Measurements from ENCODE around the gene MACROH2A1. TPM values are rescaled to one million over a fixed set of nuclear protein-coding genes. Genes with fewer than 3 reads are reported as not detected.
"Not testable (repeated sequence)": the region's sequence is repeated elsewhere in the genome, so short reads cannot be mapped to it uniquely, and the experiment has no call there.

Gene MACROH2A1
- total RNA-seq, 2 experiments from 2014 or later, result 159 to 161 TPM

DNA sequence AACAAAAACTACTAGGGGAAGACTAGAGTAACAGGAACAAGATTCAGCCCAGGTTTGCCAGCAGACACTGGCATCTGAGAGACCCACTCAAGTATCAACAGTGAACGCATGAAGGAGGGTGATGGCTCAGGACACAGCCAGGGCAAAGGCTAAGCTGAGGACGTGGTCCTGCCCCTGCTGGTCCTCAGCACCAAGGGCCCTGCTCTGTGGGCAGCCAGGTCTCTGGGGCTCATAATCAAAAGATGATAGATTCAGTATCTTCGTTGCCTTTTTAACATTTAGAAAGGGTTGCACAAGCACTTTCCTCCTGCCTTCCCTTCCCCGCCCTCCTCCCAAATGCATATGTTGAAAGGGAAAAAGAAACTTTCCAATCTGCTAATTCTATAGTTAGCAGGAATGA, 31.5 kb downstream of the MACROH2A1 start:
- intact Hi-C loops (cut with micrococcal nuclease), result no loop called here
- Mint-ChIP-seq H3K27ac (no peak overlapping the region), H3K4me3 (no peak overlapping the region), H3K27me3 (no peaks in the 10 kb centered on the region), H3K4me1 (ENCODE audit: low read depth) (peaks cover 10% of the 10 kb centered on the region), H3K9me3 (no peaks in the 10 kb centered on the region), H3K36me3 (peaks cover 44% of the 10 kb centered on the region)
- ChIA-PET CTCF (no interaction called here), POLR2A (no interaction called here)
- DNase-seq, result no peak

DNA sequence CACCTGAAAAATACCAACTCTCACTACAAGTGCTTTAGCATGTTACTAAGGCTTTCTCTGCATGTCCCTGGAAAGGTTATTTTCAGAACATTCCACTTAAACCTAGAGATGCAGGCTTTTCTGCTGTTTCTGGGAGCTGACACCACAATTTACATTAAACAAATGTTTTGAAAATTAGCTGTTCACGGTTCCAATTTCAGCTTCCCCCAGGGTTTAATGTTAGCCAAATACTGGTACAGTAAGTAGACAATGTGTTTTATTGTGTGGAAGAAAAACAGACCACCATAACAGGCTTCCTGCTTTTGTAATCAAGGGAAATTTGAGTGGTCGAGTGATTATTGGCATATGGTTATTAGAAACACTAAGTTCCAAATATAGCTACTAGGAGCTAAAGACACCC, 32.0 kb downstream of the MACROH2A1 start:
- POLR2A ChIA-PET, result no interaction called here
- CTCF ChIA-PET, result no interaction called here
- Mint-ChIP-seq H3K9me3 (no peaks in the 10 kb centered on the region), H3K4me1 (ENCODE audit: low read depth) (peaks cover 5% of the 10 kb centered on the region), H3K36me3 (peaks cover 44% of the 10 kb centered on the region), H3K4me3 (no peak overlapping the region), H3K27ac (no peak overlapping the region), H3K27me3 (no peaks in the 10 kb centered on the region)
- no peak for DNase-seq
- intact Hi-C loops (cut with micrococcal nuclease), result no loop called here

DNA sequence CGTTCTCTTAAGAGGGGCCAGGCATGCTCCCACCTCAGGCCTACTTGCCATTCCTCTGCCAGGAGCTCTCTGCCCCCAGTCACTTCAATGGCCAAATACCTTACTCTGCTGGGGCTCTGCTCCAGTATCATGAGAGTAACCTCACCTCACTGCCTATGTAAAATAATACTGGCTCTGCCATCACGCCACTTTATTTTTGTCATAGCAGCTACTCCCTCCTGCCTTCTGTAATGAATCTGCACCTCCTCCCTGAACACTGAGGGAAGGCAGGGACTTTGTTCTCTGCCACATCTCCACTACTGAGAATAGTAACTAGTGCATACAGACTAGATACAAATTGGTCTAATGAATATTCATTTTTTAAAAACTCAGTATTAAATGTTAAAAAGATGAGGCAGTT, 33.8 kb downstream of the MACROH2A1 start:
- peaks cover 2% of the 10 kb centered on the region for H3K4me1 Mint-ChIP-seq (ENCODE audit: low read depth)
- intact Hi-C loops (cut with micrococcal nuclease), result no loop called here
- H3K36me3 Mint-ChIP-seq, result peaks cover 47% of the 10 kb centered on the region
- ChIA-PET POLR2A (no interaction called here), CTCF (no interaction called here)
- H3K27ac Mint-ChIP-seq, result no peak overlapping the region
- H3K27me3 Mint-ChIP-seq, result no peaks in the 10 kb centered on the region
- DNase-seq, result no peak
- no peaks in the 10 kb centered on the region for H3K9me3 Mint-ChIP-seq
- H3K4me3 Mint-ChIP-seq, result no peak overlapping the region

GRCh38 chr5:135364421-135365262, 34.4 kb downstream of the MACROH2A1 start:
- intact Hi-C loops (cut with micrococcal nuclease), result no loop called here
- ChIA-PET CTCF (no interaction called here), POLR2A (no interaction called here)

DNA sequence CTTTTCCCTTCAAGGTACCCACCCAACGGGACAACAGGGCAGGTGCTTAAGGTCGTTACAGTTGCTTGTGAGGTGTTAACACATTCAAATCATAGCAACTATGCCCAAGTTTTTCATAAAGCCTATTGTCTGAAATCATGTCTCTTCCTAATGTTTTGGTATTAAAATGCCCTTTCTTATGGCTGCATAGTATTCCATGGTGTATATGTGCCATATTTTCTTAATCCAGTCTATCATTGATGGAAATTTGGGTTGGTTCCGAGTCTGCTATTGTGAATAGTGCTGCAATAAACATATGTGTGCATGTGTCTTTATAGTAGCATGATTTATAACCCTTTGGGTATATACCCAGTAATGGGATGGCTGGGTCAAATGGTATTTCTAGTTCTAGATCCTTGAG, 35.7 kb downstream of the MACROH2A1 start:
- intact Hi-C loops (cut with micrococcal nuclease); H3K4me3 Mint-ChIP-seq: not testable (repeated sequence)

More at GRCh38 chr5:135364421-135365262, 34.4 kb downstream of the MACROH2A1 start:
- Mint-ChIP-seq H3K27me3 (no peaks in the 10 kb centered on the region), H3K4me1 (ENCODE audit: low read depth) (peaks cover 2% of the 10 kb centered on the region), H3K4me3 (no peak overlapping the region), H3K9me3 (no peaks in the 10 kb centered on the region), H3K36me3 (peaks cover 47% of the 10 kb centered on the region), H3K27ac (no peak overlapping the region)
- no peak for DNase-seq

DNA sequence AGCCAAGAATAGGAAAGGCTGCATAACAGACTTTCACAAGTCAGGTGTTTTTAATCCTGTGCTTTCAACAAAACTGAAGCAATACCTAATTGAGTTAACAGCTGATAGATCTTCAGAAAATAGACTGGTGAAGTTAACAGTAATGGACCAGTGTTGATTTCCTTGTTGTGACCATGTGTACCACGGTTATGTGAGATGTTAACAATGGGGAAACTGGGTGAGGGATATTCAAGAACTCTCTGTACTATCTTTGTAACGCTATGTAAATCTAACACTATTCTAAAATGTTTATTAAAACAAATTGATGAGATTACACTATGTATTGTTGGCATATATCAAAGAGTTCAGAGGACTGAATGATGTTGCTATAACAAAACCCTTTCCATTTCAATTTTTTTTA, 36.9 kb downstream of the MACROH2A1 start:
- H3K4me1 Mint-ChIP-seq (ENCODE audit: low read depth), result peaks cover 2% of the 10 kb centered on the region
- ChIA-PET POLR2A (no interaction called here), CTCF (no interaction called here)
- H3K27me3 Mint-ChIP-seq, result no peaks in the 10 kb centered on the region
- DNase-seq, result no peak
- no peak overlapping the region for H3K27ac Mint-ChIP-seq
- H3K9me3 Mint-ChIP-seq, result no peaks in the 10 kb centered on the region
- H3K36me3 Mint-ChIP-seq, result peaks cover 47% of the 10 kb centered on the region
- intact Hi-C loops (cut with micrococcal nuclease), result no loop called here
- no peak overlapping the region for H3K4me3 Mint-ChIP-seq

More for the DNA sequence above, 35.7 kb downstream of the MACROH2A1 start:
- CTCF ChIA-PET; POLR2A ChIA-PET; H3K9me3 Mint-ChIP-seq; H3K27me3 Mint-ChIP-seq; H3K4me1 Mint-ChIP-seq (ENCODE audit: low read depth); DNase-seq; H3K27ac Mint-ChIP-seq: not testable (repeated sequence)
- H3K36me3 Mint-ChIP-seq, result peaks cover 48% of the 10 kb centered on the region

GRCh38 chr5:135360278-135361274, 38.5 kb downstream of the MACROH2A1 start:
- H3K4me3 Mint-ChIP-seq, result no peak overlapping the region
- no peaks in the 10 kb centered on the region for H3K27me3 Mint-ChIP-seq
- no peak for DNase-seq
- intact Hi-C loops (cut with micrococcal nuclease), result no loop called here
- no peak overlapping the region for H3K27ac Mint-ChIP-seq
- ChIA-PET CTCF (interaction anchor here (0.8 to 1.0 kb wide), 2 partner anchors 10 to 15 kb away, joined by 3 read pairs; no protein-coding TSS in a partner anchor), POLR2A (no interaction called here)
- peaks cover 47% of the 10 kb centered on the region for H3K36me3 Mint-ChIP-seq
- H3K4me1 Mint-ChIP-seq (ENCODE audit: low read depth), result peaks cover 2% of the 10 kb centered on the region
- no peaks in the 10 kb centered on the region for H3K9me3 Mint-ChIP-seq

DNA sequence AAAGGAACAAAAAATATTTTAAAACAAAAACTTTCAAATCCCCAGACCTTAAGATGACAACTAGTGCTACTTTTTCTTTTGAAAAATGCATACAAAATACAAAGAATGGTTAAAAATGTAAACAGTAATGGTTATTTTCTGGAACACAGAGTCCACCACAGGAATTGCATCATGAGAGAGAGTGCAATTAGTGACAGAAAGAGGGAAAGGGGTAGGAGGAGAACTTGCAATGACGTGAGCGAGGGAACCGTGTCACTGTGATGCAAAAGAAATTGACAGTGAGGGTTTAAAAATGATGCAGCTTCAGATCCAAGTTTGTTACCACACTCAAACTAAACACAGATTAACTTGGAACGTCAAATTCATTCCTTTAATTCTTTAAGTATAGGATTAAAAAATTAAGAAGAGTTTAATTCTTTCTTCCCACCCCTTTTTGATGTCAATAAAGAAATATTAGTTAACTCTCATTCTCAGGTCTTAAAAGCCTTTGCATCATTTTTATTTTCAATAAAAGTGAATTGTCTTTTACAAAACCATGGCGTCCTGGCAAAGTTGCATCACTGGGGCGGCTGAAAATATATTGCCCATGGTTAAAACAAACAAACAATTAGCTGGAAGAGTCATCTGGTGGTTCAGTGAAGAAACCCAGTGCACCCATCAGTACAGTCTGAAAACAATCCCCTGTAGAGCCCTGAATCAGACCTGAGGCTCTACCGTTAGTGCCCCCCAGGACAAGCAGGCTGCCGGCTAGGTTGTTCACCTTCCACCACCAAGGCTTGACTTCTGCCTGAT, 39.5 kb downstream of the MACROH2A1 start:
- peaks cover 2% of the 10 kb centered on the region for H3K4me1 Mint-ChIP-seq (ENCODE audit: low read depth)
- DNase-seq, result no peak
- H3K9me3 Mint-ChIP-seq, result no peaks in the 10 kb centered on the region
- CTCF ChIA-PET, result interaction anchor here (1.0 kb wide), 1 partner anchor 14 kb away, joined by 3 read pairs; no protein-coding TSS in a partner anchor
- POLR2A ChIA-PET, result no interaction called here
- no peaks in the 10 kb centered on the region for H3K27me3 Mint-ChIP-seq
- no peak overlapping the region for H3K4me3 Mint-ChIP-seq
- H3K27ac Mint-ChIP-seq, result no peak overlapping the region
- H3K36me3 Mint-ChIP-seq, result peaks cover 43% of the 10 kb centered on the region
- intact Hi-C loops (cut with micrococcal nuclease), result no loop called here

GRCh38 chr5:135357685-135358084, 41.3 kb downstream of the MACROH2A1 start:
- no peak for DNase-seq
- ChIA-PET CTCF (no interaction called here), POLR2A (no interaction called here)
- peaks cover 2% of the 10 kb centered on the region for H3K4me1 Mint-ChIP-seq (ENCODE audit: low read depth)
- intact Hi-C loops (cut with micrococcal nuclease), result no loop called here
- H3K27me3 Mint-ChIP-seq, result no peaks in the 10 kb centered on the region
- H3K4me3 Mint-ChIP-seq, result no peak overlapping the region
- H3K36me3 Mint-ChIP-seq, result peaks cover 44% of the 10 kb centered on the region
- no peak overlapping the region for H3K27ac Mint-ChIP-seq
- H3K9me3 Mint-ChIP-seq, result no peaks in the 10 kb centered on the region

- POLR2A ChIA-PET, result interaction anchor here (1.1 kb wide), 1 partner anchor 13 kb away, joined by 3 read pairs; no protein-coding TSS in a partner anchor
- no peak overlapping the region for H3K27ac Mint-ChIP-seq
- H3K9me3 Mint-ChIP-seq, result no peaks in the 10 kb centered on the region
- no peak overlapping the region for H3K4me3 Mint-ChIP-seq
- CTCF ChIA-PET, result no interaction called here
- no peaks in the 10 kb centered on the region for H3K4me1 Mint-ChIP-seq (ENCODE audit: low read depth)
- intact Hi-C loops (cut with micrococcal nuclease), result no loop called here
- H3K36me3 Mint-ChIP-seq, result peaks cover 44% of the 10 kb centered on the region
- no peaks in the 10 kb centered on the region for H3K27me3 Mint-ChIP-seq
- no peak for DNase-seq
Measured at GRCh38 chr5:135356522-135357318, 42.3 kb downstream of the MACROH2A1 start.

DNA sequence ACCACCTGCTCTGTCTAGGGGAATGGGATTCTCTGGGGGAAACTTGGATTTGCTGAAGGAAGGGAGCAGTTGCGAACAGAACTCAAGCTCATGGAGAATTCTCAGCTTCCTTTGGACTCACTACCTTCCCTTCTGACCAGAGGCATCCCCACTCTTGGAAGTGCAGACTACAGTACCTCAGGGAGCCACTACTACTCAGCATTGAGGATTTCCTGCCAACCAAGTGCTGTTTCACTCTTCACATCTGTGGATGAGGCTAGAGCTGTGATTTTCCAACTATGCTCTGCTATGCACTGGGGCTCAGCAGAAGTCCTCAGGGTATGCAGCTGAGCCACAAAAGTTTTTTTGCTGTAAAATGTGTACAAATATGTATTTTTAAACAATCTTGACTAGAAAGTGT, 43.9 kb downstream of the MACROH2A1 start:
- DNase-seq, result no peak
- POLR2A ChIA-PET, result no interaction called here
- H3K27me3 Mint-ChIP-seq, result no peaks in the 10 kb centered on the region
- H3K4me1 Mint-ChIP-seq (ENCODE audit: low read depth), result no peaks in the 10 kb centered on the region
- CTCF ChIA-PET, result no interaction called here
- H3K4me3 Mint-ChIP-seq, result no peak overlapping the region
- intact Hi-C loops (cut with micrococcal nuclease), result no loop called here
- no peaks in the 10 kb centered on the region for H3K9me3 Mint-ChIP-seq
- H3K36me3 Mint-ChIP-seq, result peaks cover 40% of the 10 kb centered on the region
- H3K27ac Mint-ChIP-seq, result no peak overlapping the region

Data from activated CD4-positive, alpha-beta memory T cell treated with anti-CD3 and anti-CD28 coated beads for 36 hours (primary cell).